Urothelium cell line (cell line): Measurements from ENCODE around the gene NSUN3.
"Not testable (repeated sequence)": the region's sequence is repeated elsewhere in the genome, so short reads cannot be mapped to it uniquely, and the experiment has no call there.

Experiments used
- DNase-seq: peaks from one replicate; pipeline ENCODE4 v3.0.0; 2011; ENCODE audit warnings: low spot score, mixed read lengths
- FAIRE-seq: peaks from 2 replicates; lab custom pipeline; 2011; peaks lifted over from hg19 to GRCh38; lab: Jason Lieb, UNC

Gene NSUN3

GRCh38 chr3:94062513-94063404 lies at the start of gene NSUN3, which contains the start of gene DHFR2:
Gene NSUN3 (plus strand): TSS chr3:94063061. CDS start chr3:94063127, 66 bp downstream.
Gene DHFR2 (minus strand): TSS chr3:94062916. CDS start chr3:94061511, 1,405 bp downstream.
- FAIRE-seq: peak; percentile 89

GRCh38 chr3:94015025-94015424 lies 47.8 kb upstream of the NSUN3 start:
- DNase-seq (no peak), FAIRE-seq (no peak)

More at GRCh38 chr3:94062513-94063404, at the start of gene NSUN3, which contains the start of gene DHFR2:
- peak; percentile 93 for DNase-seq

- no peak for FAIRE-seq
Observed at GRCh38 chr3:94019659-94020058, 43.2 kb upstream of the NSUN3 start.

GRCh38 chr3:94020293-94020692 lies 42.6 kb upstream of the NSUN3 start:
- no peak for DNase-seq

More at GRCh38 chr3:94019659-94020058, 43.2 kb upstream of the NSUN3 start:
- DNase-seq: no peak

GRCh38 chr3:94024385-94024784 lies 38.5 kb upstream of the NSUN3 start:
- no peak for FAIRE-seq
- no peak for DNase-seq

More at GRCh38 chr3:94020293-94020692, 42.6 kb upstream of the NSUN3 start:
- no peak for FAIRE-seq

- DNase-seq (no peak), FAIRE-seq (no peak)
Observed at GRCh38 chr3:94026623-94027022, 36.2 kb upstream of the NSUN3 start.

- FAIRE-seq (no peak), DNase-seq (no peak)
Observed at GRCh38 chr3:94028093-94028837, 34.6 kb upstream of the NSUN3 start, which contains the start of gene STX19. Gene STX19 (minus strand): TSS chr3:94028597. CDS start chr3:94015269, 13,328 bp downstream.

GRCh38 chr3:94036909-94037507 lies 25.9 kb upstream of the NSUN3 start:
- FAIRE-seq: no peak
- peak; percentile 36 for DNase-seq

- FAIRE-seq: no peak
Observed at GRCh38 chr3:94043285-94043684, 19.6 kb upstream of the NSUN3 start.

GRCh38 chr3:94044100-94044936 lies 18.5 kb upstream of the NSUN3 start:
- not testable (repeated sequence) for DNase-seq, FAIRE-seq

More at GRCh38 chr3:94043285-94043684, 19.6 kb upstream of the NSUN3 start:
- DNase-seq: no peak

- no peak for FAIRE-seq
Observed at GRCh38 chr3:94046533-94046932, 16.3 kb upstream of the NSUN3 start.

GRCh38 chr3:94049267-94049666 lies 13.6 kb upstream of the NSUN3 start:
- DNase-seq: no peak
- FAIRE-seq: no peak

More at GRCh38 chr3:94046533-94046932, 16.3 kb upstream of the NSUN3 start:
- no peak for DNase-seq

GRCh38 chr3:94050546-94050945 lies 12.3 kb upstream of the NSUN3 start:
- DNase-seq: no peak
- FAIRE-seq: no peak

GRCh38 chr3:94061297-94061696 lies 1.6 kb upstream of the NSUN3 start:
- FAIRE-seq (no peak), DNase-seq (no peak)

GRCh38 chr3:94063496-94064119 lies 747 bp downstream of the NSUN3 start:
- DNase-seq (no peak), FAIRE-seq (no peak)

- DNase-seq (no peak), FAIRE-seq (no peak)
Observed at GRCh38 chr3:94064243-94064860, 1.5 kb downstream of the NSUN3 start.

- DNase-seq: no peak
- FAIRE-seq: no peak
Observed at GRCh38 chr3:94065122-94065521, 2.3 kb downstream of the NSUN3 start.

GRCh38 chr3:94065819-94066480 lies 3.1 kb downstream of the NSUN3 start:
- FAIRE-seq (no peak), DNase-seq (no peak)
